Fibroblast of lung (primary cell): Measurements from ENCODE around the gene EXD2. TPM values are rescaled to one million over a fixed set of nuclear protein-coding genes. Genes with fewer than 3 reads are reported as not detected.
"Not testable (repeated sequence)": the region's sequence is repeated elsewhere in the genome, so short reads cannot be mapped to it uniquely, and the experiment has no call there.

ENCODE experiments used
- DNase-seq, 2 donors: peaks; one replicate each; pipeline versions ENCODE4 v3.0.0 to v3.0.0-alpha.2; 2010; ENCODE audit warnings: low read depth in 2 of 2
- H2AFZ ChIP-seq: 2 replicates; pipeline ENCODE4 v1.5.1; 2012; ENCODE audit warnings: low read length, control low read depth, inconsistent platforms
- H3K27ac ChIP-seq: 2 replicates; pipeline ENCODE4 v1.5.1; 2011; ENCODE audit warnings: low read length, control low read depth; ENCODE audit not compliant: insufficient read depth
- H3K27me3 ChIP-seq: 2 replicates; pipeline ENCODE4 v1.5.1; 2011; ENCODE audit warnings: mild to moderate bottlenecking, low read length; ENCODE audit not compliant: control insufficient read depth, insufficient read depth
- H3K36me3 ChIP-seq: 2 replicates; pipeline ENCODE4 v1.5.1; 2011; ENCODE audit warnings: low read length; ENCODE audit not compliant: control insufficient read depth, insufficient read depth
- H3K4me1 ChIP-seq: 2 replicates; pipeline ENCODE4 v1.5.1; 2011; ENCODE audit warnings: low read length; ENCODE audit not compliant: control insufficient read depth, insufficient read depth; ENCODE audit errors: extremely low read depth
- H3K4me2 ChIP-seq: 2 replicates; pipeline ENCODE4 v1.5.1; 2011; ENCODE audit warnings: low read length, control low read depth; ENCODE audit not compliant: insufficient read depth; ENCODE audit errors: extremely low read depth
- H3K4me3 ChIP-seq, 4 experiments: fragments of 200-600 bp in 1 of 4; sonication (generic) in 1 of 4; replicated peaks in 1 of 4; 2 replicates each; pipeline ENCODE4 v1.5.1; 2011 to 2016; ENCODE audit warnings: low read length in 4 of 4, low read depth in 3 of 4, mild to moderate bottlenecking in 3 of 4, control low read depth in 2 of 4, inconsistent platforms in 1 of 4, mixed read lengths in 1 of 4; ENCODE audit not compliant: insufficient read depth in 1 of 4; ENCODE audit errors: control extremely low read depth in 1 of 4
- H3K79me2 ChIP-seq: 2 replicates; pipeline ENCODE4 v1.5.1; 2012; ENCODE audit warnings: mild to moderate bottlenecking, low read length, inconsistent platforms; ENCODE audit not compliant: control insufficient read depth, insufficient read depth
- H3K9ac ChIP-seq: 2 replicates; pipeline ENCODE4 v1.5.1; 2011; ENCODE audit warnings: mild to moderate bottlenecking, low read length, control low read depth; ENCODE audit not compliant: insufficient read depth
- H3K9me3 ChIP-seq: 2 replicates; pipeline ENCODE4 v1.5.1; 2012; ENCODE audit warnings: low read depth, low read length; ENCODE audit not compliant: control insufficient read depth, insufficient read depth
- H4K20me1 ChIP-seq: 2 replicates; pipeline ENCODE4 v1.5.1; 2011; ENCODE audit warnings: low read length; ENCODE audit not compliant: control insufficient read depth, insufficient read depth; ENCODE audit errors: extremely low read depth
- CTCF ChIP-seq, 2 donors: IDR thresholded peaks in 1 of 2; conservative IDR thresholded peaks in 1 of 2; 1 replicate in 1 of 2; 2 replicates in 1 of 2; pipeline ENCODE4 v1.5.1; 2011 to 2012; ENCODE audit warnings: low read length in 2 of 2, control low read depth in 1 of 2, inconsistent platforms in 1 of 2, low read depth in 1 of 2, mild to moderate bottlenecking in 1 of 2
- EZH2 ChIP-seq: IDR thresholded peaks from 2 replicates; pipeline ENCODE4 v1.5.1; 2012; ENCODE audit warnings: low read length, control low read depth, mild to moderate bottlenecking; ENCODE audit errors: missing control alignments
- polyA plus RNA-seq, 2 donors: library from polyadenylated mRNA; depleted of rRNA in 1 of 2; stranded (reverse) in 1 of 2; unstranded in 1 of 2; fragments of >200 nt; gene quantifications; 2 replicates each; pipeline ENCODE4 v1.2.1, GENCODE V29; 2011 to 2012; ENCODE audit warnings: missing spikeins in 1 of 2
- total RNA-seq: library from RNA; depleted of rRNA; stranded (reverse); fragments of >200 nt; gene quantifications from 2 replicates; pipeline ENCODE4 v1.2.1, GENCODE V29; 2014

EXD2 gene
- total and polyA plus RNA-seq, 2 donors (not counting 1 experiment from before 2014, with no cell fraction given), result 25.5 to 27.7 TPM

DNA sequence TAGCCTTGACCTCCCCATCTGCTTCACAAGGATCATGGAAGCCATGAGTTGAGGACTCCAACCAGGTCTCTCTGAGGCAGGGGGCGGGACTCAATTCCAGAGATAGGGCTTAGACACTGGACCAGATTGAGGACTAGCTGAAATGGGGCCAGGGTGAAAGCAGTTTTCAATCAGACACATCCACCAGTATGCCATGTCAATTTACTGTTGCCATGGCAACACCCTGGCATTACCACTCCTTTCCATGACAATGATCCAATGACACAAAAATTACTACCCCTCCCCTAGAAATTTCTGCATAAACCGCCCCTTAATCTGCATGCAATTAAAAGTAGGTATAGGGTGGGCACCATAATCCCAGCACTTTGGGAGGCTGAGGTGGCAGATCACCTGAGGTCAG lies 19.7 kb upstream of the EXD2 start:
- Histone ChIP-seq H3K27me3 (peaks cover 2% of the 10 kb centered on the region), H3K79me2 (no peaks in the 10 kb centered on the region), H3K9ac (no peak overlapping the region), H4K20me1 (no peaks in the 10 kb centered on the region), H3K27ac (no peak overlapping the region), H3K4me1 (no peaks in the 10 kb centered on the region), H3K4me2 (no peak overlapping the region), H2AFZ (no peak overlapping the region), H3K9me3 (no peaks in the 10 kb centered on the region), H3K36me3 (no peaks in the 10 kb centered on the region), H3K4me3 (no peak overlapping the region)
- TF ChIP-seq CTCF (conservative IDR thresholded peaks at IDR 0.05 in 1 of 2, IDR thresholded peaks at IDR 0.05 in 1 of 2; ENCODE audit: low read depth in 1 of 2, low read length in 2 of 2) (no peak), EZH2 (no peak)
- DNase-seq, result no peak

DNA sequence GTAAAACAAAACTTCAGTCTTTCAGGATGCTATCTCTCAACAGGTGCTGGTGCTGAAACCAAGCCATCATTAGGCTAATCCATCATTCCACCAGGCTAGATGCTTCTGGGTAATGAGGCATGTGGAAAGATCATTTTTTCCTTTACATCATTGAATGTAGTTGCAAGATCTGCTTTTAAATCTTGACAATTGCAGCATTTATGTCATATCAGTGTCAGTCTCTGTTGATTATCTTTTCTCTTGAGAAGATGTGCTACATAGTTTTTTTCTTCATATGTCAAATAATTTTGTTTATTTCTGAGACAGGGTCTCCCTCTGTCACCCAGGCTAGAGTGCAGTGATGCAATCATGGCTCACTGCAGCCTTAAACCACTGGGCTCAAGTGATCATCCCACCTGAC lies 16.2 kb upstream of the EXD2 start:
- Histone ChIP-seq H3K27me3 (peaks cover 6% of the 10 kb centered on the region), H3K4me3 (no peak overlapping the region), H3K36me3 (no peaks in the 10 kb centered on the region), H3K4me1 (no peaks in the 10 kb centered on the region), H3K4me2 (no peak overlapping the region), H3K79me2 (no peaks in the 10 kb centered on the region), H4K20me1 (no peaks in the 10 kb centered on the region), H3K9ac (no peak overlapping the region), H2AFZ (no peak overlapping the region), H3K27ac (no peak overlapping the region), H3K9me3 (no peaks in the 10 kb centered on the region)
- no peak for DNase-seq
- no peak for TF ChIP-seq EZH2
- TF ChIP-seq CTCF (conservative IDR thresholded peaks at IDR 0.05 in 1 of 2, IDR thresholded peaks at IDR 0.05 in 1 of 2; ENCODE audit: low read depth in 1 of 2, low read length in 2 of 2), result no peak

GRCh38 chr14:69181491-69181890 lies 9.8 kb upstream of the EXD2 start:
- Histone ChIP-seq H3K36me3 (no peaks in the 10 kb centered on the region), H3K4me1 (no peaks in the 10 kb centered on the region), H3K9ac (no peak overlapping the region), H3K9me3 (no peaks in the 10 kb centered on the region), H3K27ac (no peak overlapping the region), H3K79me2 (no peaks in the 10 kb centered on the region), H4K20me1 (no peaks in the 10 kb centered on the region), H2AFZ (no peak overlapping the region), H3K4me2 (no peak overlapping the region), H3K4me3 (no peak overlapping the region), H3K27me3 (peaks cover 9% of the 10 kb centered on the region)
- TF ChIP-seq EZH2, result no peak
- TF ChIP-seq CTCF (conservative IDR thresholded peaks at IDR 0.05 in 1 of 2, IDR thresholded peaks at IDR 0.05 in 1 of 2; ENCODE audit: low read depth in 1 of 2, low read length in 2 of 2), result no peak
- peak in 1 of 2 donors; percentile 21 for DNase-seq

- not testable (repeated sequence) for H3K9ac ChIP-seq, H3K79me2 ChIP-seq, H3K36me3 ChIP-seq, H3K27ac ChIP-seq, H3K4me1 ChIP-seq, H4K20me1 ChIP-seq, H3K9me3 ChIP-seq, H3K4me3 ChIP-seq, H3K27me3 ChIP-seq, DNase-seq, H2AFZ ChIP-seq, H3K4me2 ChIP-seq
These were observed 8.7 kb upstream of the EXD2 start for GRCh38 chr14:69182580-69182979.
